OCI-LY3 (cell line): ENCODE data around the gene SNAP47.

Experiments used
- H2AFZ ChIP-seq: fragments of 200-600, 300-600 bp; shearing (Covaris generic); 2 replicates; pipeline ENCODE4 v1.6.0; 2014; ENCODE audit warnings: antibody characterized with exemption, low read depth, low read length
- H3K27ac ChIP-seq: fragments of 200-600, 300-600 bp; sonication (generic); 2 replicates; pipeline ENCODE4 v1.5.1; 2014; ENCODE audit warnings: mild to moderate bottlenecking, low read length, moderate library complexity, mixed read lengths
- H3K27me3 ChIP-seq: fragments of 200-600, 300-600 bp; sonication (generic); 2 replicates; pipeline ENCODE4 v1.6.1; 2014; ENCODE audit warnings: low read depth, low read length, mixed read lengths
- H3K36me3 ChIP-seq: fragments of 200-600, 300-600 bp; sonication (generic); replicated peaks from 2 replicates; pipeline ENCODE3; 2014; ENCODE audit warnings: low read depth, low read length, mixed read lengths
- H3K4me1 ChIP-seq: fragments of 300-600, 200-600 bp; sonication (generic); 2 replicates; pipeline ENCODE4 v1.6.1; 2014; ENCODE audit warnings: low read length, mixed read lengths
- H3K4me2 ChIP-seq: fragments of 200-600, 300-600 bp; sonication (generic); 2 replicates; pipeline ENCODE4 v1.6.1; 2014; ENCODE audit warnings: low read length, mixed read lengths
- H3K4me3 ChIP-seq: fragments of 300-600, 200-600 bp; sonication (generic); 2 replicates; pipeline ENCODE4 v1.5.1; 2014; ENCODE audit warnings: antibody characterized with exemption, mild to moderate bottlenecking, low read length, moderate library complexity
- H3K79me2 ChIP-seq: fragments of 300-600, 200-600 bp; shearing (Covaris generic); 2 replicates; pipeline ENCODE4 v1.6.1; 2014; ENCODE audit warnings: mild to moderate bottlenecking, low read length, mixed read lengths
- H3K9ac ChIP-seq: fragments of 300-600, 200-600 bp; shearing (Covaris generic); 2 replicates; pipeline ENCODE4 v1.6.0; 2014; ENCODE audit warnings: mild to moderate bottlenecking, low read length, moderate library complexity
- H3K9me3 ChIP-seq: fragments of 200-600, 300-600 bp; shearing (Covaris generic); 2 replicates; pipeline ENCODE4 v1.6.1; 2014; ENCODE audit warnings: low read length, mixed read lengths; ENCODE audit not compliant: insufficient read depth
- H4K20me1 ChIP-seq: fragments of 200-600, 300-600 bp; sonication (generic); 2 replicates; pipeline ENCODE4 v1.6.1; 2016; ENCODE audit warnings: low read length, mixed read lengths; ENCODE audit not compliant: insufficient read depth
- EZH2phosphoT487 ChIP-seq: fragments of 200-600 bp; shearing (Covaris generic); IDR thresholded peaks from 2 replicates; pipeline ENCODE4 v1.6.1; 2018; ENCODE audit warnings: antibody characterized with exemption, mixed run types, low read depth
- TF ChIP-seq, protein P1 (sequence below): fragments of 200-600, 300-600 bp; sonication (generic); IDR thresholded peaks from 2 replicates; pipeline ENCODE4 v1.5.1; 2014; ENCODE audit warnings: antibody characterized with exemption, low read length, low read depth

SNAP47 gene

DNA sequence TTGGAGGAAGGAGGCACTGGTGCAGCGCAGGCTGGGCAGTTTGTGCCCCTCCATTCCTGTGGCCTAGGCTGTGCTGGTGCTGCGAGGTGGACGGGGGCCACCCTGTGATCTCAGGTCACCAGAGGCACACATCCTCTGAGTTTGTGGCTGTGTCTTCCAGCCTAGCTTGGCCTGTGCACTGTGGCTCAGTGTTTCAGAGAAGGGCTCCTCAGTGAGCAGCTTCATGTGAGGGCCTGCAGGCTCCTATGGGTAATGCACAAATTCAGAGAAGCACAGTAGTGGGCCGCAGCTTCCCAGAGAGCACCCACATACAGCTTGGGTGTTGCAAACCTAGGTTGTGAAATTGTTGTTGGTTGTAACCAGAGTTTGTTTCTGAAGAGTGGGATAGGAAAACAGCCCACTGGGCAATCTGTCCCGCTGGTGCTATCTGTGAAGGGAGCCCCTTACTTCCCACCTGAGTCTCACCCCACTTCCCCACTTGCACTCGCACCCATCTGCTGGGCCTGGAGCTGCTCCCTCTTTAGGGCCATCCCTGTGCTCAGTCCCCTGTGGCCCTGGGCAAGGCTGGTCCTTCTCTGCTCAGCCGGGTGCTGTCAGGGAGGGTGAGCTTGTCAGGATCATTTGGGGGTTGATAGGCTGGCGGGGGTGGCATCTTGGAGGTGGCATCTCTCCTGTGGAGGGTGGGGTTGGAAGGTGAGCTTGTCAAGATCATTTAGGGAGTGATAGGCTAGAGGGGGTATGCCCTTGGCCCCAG lies 30.2 kb downstream of the SNAP47 start:
- H3K9ac ChIP-seq, result no peak overlapping the region
- no peak overlapping the region for H3K27ac ChIP-seq
- H3K79me2 ChIP-seq, result peaks cover 64% of the 10 kb centered on the region
- H3K4me3 ChIP-seq, result no peak overlapping the region
- H2AFZ ChIP-seq, result no peak overlapping the region
- H3K4me2 ChIP-seq, result no peak overlapping the region
- no peaks in the 10 kb centered on the region for H3K27me3 ChIP-seq
- peaks cover 82% of the 10 kb centered on the region for H3K36me3 ChIP-seq
- H3K9me3 ChIP-seq, result no peaks in the 10 kb centered on the region
- peaks cover 7% of the 10 kb centered on the region; the same call in 1 of the 2 replicates for H4K20me1 ChIP-seq
- peaks cover 30% of the 10 kb centered on the region for H3K4me1 ChIP-seq
- TF ChIP-seq, protein P1, sequence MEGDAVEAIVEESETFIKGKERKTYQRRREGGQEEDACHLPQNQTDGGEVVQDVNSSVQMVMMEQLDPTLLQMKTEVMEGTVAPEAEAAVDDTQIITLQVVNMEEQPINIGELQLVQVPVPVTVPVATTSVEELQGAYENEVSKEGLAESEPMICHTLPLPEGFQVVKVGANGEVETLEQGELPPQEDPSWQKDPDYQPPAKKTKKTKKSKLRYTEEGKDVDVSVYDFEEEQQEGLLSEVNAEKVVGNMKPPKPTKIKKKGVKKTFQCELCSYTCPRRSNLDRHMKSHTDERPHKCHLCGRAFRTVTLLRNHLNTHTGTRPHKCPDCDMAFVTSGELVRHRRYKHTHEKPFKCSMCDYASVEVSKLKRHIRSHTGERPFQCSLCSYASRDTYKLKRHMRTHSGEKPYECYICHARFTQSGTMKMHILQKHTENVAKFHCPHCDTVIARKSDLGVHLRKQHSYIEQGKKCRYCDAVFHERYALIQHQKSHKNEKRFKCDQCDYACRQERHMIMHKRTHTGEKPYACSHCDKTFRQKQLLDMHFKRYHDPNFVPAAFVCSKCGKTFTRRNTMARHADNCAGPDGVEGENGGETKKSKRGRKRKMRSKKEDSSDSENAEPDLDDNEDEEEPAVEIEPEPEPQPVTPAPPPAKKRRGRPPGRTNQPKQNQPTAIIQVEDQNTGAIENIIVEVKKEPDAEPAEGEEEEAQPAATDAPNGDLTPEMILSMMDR, result no peak
- TF ChIP-seq EZH2phosphoT487, result no peak

DNA sequence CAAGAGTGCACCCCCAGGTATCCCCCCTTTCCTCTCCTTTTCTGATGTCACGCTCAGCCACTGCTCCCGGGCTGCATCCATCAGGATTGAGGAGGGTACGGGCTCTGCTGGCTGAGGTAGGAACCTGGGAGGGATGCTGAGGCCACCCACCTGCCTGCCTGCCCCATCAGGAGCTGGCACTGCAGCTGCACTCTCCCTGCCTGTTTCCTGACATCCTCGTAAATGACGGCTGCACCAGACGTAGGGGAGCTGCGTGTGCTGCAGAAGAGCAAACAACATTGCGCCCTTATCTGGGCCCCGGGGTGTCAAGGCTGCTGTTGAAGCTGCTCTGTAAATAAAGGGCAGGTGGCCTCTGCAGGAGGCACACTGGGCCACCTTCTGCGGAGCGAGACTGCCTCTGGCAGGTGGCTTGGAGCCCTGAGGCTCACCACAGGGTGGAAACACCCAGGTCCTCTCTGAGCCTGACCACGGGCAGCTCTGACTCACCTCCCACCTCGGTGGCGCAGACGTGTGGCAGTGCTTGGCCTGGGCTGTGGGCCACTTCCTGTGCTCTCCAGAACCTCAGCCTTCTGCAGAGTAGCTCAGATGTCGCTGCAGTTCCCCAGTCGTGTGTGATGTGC lies 30.9 kb downstream of the SNAP47 start:
- H3K4me2 ChIP-seq, result no peak overlapping the region
- TF ChIP-seq EZH2phosphoT487, result no peak
- peaks cover 84% of the 10 kb centered on the region for H3K36me3 ChIP-seq

DNA sequence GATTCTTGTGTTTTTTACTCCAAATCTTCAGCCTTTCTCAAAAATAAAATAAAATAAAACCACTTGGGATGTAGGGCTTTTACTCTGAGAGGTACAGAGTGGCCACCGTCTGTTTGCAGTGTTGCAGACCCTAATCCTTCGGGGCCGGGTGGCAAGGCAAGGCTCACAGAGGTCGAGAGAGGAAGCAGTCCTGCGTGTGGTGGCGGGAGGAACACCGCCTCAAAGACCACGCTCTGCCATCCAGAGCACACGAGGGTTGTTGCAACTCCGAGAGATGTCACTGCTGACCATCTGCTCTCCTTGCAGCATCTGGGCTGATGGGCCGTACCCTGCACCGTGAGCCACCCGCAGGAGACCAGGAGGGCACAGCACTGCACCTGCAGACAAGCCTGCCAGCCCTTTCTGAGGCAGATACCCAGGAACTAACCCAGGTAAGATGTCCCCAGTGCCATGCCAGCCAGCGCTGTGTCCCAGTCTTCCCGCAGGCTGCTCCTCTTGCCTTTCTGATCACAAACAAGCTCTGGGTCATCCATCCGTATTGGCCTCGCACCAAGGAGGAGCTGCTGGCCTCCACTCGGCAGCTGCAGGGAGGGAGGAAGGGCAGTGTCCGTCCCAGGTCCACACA lies 31.5 kb downstream of the SNAP47 start:
- no peak overlapping the region for H3K27ac ChIP-seq
- H3K4me1 ChIP-seq, result peaks cover 16% of the 10 kb centered on the region

More for the DNA sequence above, 30.9 kb downstream of the SNAP47 start:
- H3K4me3 ChIP-seq, result no peak overlapping the region
- peaks cover 13% of the 10 kb centered on the region; the same call in 1 of the 2 replicates for H4K20me1 ChIP-seq
- no peak overlapping the region for H3K9ac ChIP-seq
- peaks cover 23% of the 10 kb centered on the region for H3K4me1 ChIP-seq
- H3K27ac ChIP-seq, result no peak overlapping the region
- no peaks in the 10 kb centered on the region for H3K9me3 ChIP-seq
- peaks cover 66% of the 10 kb centered on the region for H3K79me2 ChIP-seq
- H3K27me3 ChIP-seq, result no peaks in the 10 kb centered on the region
- H2AFZ ChIP-seq, result no peak overlapping the region

DNA sequence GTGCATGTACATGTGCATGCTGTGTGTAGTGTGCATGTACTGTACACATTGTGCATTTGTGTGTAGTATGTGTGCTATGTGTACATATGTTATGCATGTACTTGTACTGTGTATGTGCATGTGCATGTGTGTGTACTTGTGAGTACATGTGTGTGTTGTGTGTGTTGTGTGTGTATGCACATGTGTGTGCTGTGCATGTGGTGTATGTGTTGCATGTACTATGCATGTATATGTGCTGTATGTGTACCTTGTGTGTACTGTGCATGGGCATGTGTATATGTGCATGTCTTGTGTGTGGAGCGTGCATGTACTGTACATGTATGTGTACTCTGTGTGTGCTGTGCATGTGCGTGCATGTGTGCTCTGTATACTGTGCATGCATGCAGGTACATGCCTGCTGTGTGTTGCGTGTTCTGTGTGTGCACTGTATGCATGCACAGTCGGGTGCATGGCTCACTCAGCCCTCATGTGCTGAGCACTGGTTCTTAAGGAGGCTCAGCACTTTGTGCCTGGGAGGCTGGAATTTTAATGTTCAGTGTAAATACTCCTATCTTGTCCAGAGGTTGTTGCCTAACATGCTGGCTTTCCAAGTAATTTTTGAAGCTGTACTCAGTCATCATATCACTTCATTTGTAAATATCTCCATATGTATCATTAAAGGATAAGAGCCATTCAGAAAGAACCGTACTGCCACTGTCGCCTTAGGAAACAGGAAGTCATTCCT lies 32.3 kb downstream of the SNAP47 start:
- TF ChIP-seq, protein P1, result no peak
- TF ChIP-seq EZH2phosphoT487, result no peak
- Histone ChIP-seq H3K9ac (no peak overlapping the region), H3K4me3 (no peak overlapping the region)

More for the DNA sequence above, 31.5 kb downstream of the SNAP47 start:
- no peak overlapping the region for H3K9ac ChIP-seq
- no peaks in the 10 kb centered on the region for H3K27me3 ChIP-seq
- no peak overlapping the region for H3K4me3 ChIP-seq
- peaks cover 61% of the 10 kb centered on the region for H3K79me2 ChIP-seq
- TF ChIP-seq EZH2phosphoT487, result no peak
- TF ChIP-seq, protein P1, result no peak
- H3K36me3 ChIP-seq, result peaks cover 80% of the 10 kb centered on the region
- no peaks in the 10 kb centered on the region for H3K9me3 ChIP-seq
- no peak overlapping the region for H2AFZ ChIP-seq
- peaks cover 13% of the 10 kb centered on the region; the same call in 1 of the 2 replicates for H4K20me1 ChIP-seq
- no peak overlapping the region for H3K4me2 ChIP-seq

More for the DNA sequence above, 32.3 kb downstream of the SNAP47 start:
- H3K4me1 ChIP-seq, result peaks cover 9% of the 10 kb centered on the region
- H3K9me3 ChIP-seq, result no peaks in the 10 kb centered on the region
- peaks cover 56% of the 10 kb centered on the region for H3K79me2 ChIP-seq
- peaks cover 13% of the 10 kb centered on the region; the same call in 1 of the 2 replicates for H4K20me1 ChIP-seq
- H3K4me2 ChIP-seq, result no peak overlapping the region
- H2AFZ ChIP-seq, result no peak overlapping the region
- peaks cover 82% of the 10 kb centered on the region for H3K36me3 ChIP-seq
- H3K27ac ChIP-seq, result no peak overlapping the region
- no peaks in the 10 kb centered on the region for H3K27me3 ChIP-seq
